OCI-LY7 (cell line): Measurements from ENCODE around the gene INTS11. TPM values are rescaled to one million over a fixed set of nuclear protein-coding genes. Genes with fewer than 3 reads are reported as not detected.

Experiments used
- BruUV-seq: library from RNA; stranded (reverse); fragments of 400-500 nt; replicated peaks from 2 replicates; lab custom pipeline; 2021; lab: Mats Ljungman, UMichigan
- CTCF ChIA-PET: fragments of 300-600 bp; sonication (Branson Sonifier 250); formaldehyde crosslinking; loops from one replicate; lab custom pipeline; 2022; ENCODE audit warnings: antibody characterized with exemption; ENCODE audit not compliant: unreplicated experiment; lab: Charles Lee
- POLR2A ChIA-PET: fragments of 300-600 bp; sonication (Branson Sonifier 250); formaldehyde crosslinking; loops from one replicate; lab custom pipeline; 2022; ENCODE audit warnings: antibody characterized with exemption; lab: Charles Lee
- DNase-seq: peaks from one replicate; pipeline ENCODE4 v3.0.0-alpha.2; 2015; ENCODE audit warnings: low spot score
- H2AFZ ChIP-seq: fragments of 200-600 bp; sonication (generic), shearing (Covaris generic); 2 replicates; pipeline ENCODE4 v1.6.1; 2014; ENCODE audit warnings: mild to moderate bottlenecking, antibody characterized with exemption, low read length, moderate library complexity
- H3K27ac ChIP-seq: fragments of 200-600 bp; sonication (generic); 2 replicates; pipeline ENCODE4 v1.5.1; 2014; ENCODE audit warnings: mixed run types, low read depth, mild to moderate bottlenecking, moderate library complexity, low read length, inconsistent platforms; ENCODE audit not compliant: poor library complexity, severe bottlenecking
- H3K36me3 ChIP-seq: fragments of 200-600 bp; sonication (generic); 2 replicates; pipeline ENCODE4 v1.6.1; 2014; ENCODE audit warnings: mild to moderate bottlenecking, antibody characterized with exemption, low read length, moderate library complexity, mixed read lengths; ENCODE audit not compliant: insufficient read depth
- H3K4me1 ChIP-seq: fragments of 200-600 bp; sonication (generic); 2 replicates; pipeline ENCODE4 v1.5.1; 2014; ENCODE audit warnings: mild to moderate bottlenecking, low read length; ENCODE audit not compliant: insufficient read depth, poor library complexity, severe bottlenecking
- H3K4me2 ChIP-seq: fragments of 200-600 bp; sonication (generic); 2 replicates; pipeline ENCODE4 v1.6.1; 2014; ENCODE audit warnings: mild to moderate bottlenecking, low read length
- H3K4me3 ChIP-seq: fragments of 200-600 bp; sonication (generic); 2 replicates; pipeline ENCODE4 v1.5.1; 2014; ENCODE audit warnings: mild to moderate bottlenecking, low read depth, low read length; ENCODE audit not compliant: poor library complexity, severe bottlenecking
- H3K79me2 ChIP-seq: fragments of 200-600 bp; sonication (generic); 2 replicates; pipeline ENCODE4 v1.6.1; 2016; ENCODE audit warnings: low read depth, mild to moderate bottlenecking, low read length, moderate library complexity, mixed read lengths; ENCODE audit not compliant: insufficient read depth
- H3K9me2 ChIP-seq: fragments of 200-600 bp; sonication (generic); 2 replicates; pipeline ENCODE4 v1.6.1; 2016; ENCODE audit warnings: mild to moderate bottlenecking, low read length, mixed read lengths; ENCODE audit not compliant: insufficient read depth
- H3K9me3 ChIP-seq: fragments of 200-600 bp; sonication (generic); 2 replicates; pipeline ENCODE4 v1.6.1; 2014; ENCODE audit warnings: mild to moderate bottlenecking, mixed run types, low read length, mixed read lengths
- H4K20me1 ChIP-seq: fragments of 200-600 bp; sonication (generic); 2 replicates; pipeline ENCODE4 v1.6.1; 2014; ENCODE audit warnings: mild to moderate bottlenecking, antibody characterized with exemption, low read length, moderate library complexity, mixed read lengths; ENCODE audit not compliant: insufficient read depth
- CTCF ChIP-seq: fragments of 200-600 bp; sonication (generic); conservative IDR thresholded peaks from 2 replicates; pipeline ENCODE4 v1.5.1; 2014; ENCODE audit warnings: mild to moderate bottlenecking, antibody characterized with exemption, low read length, moderate library complexity, mixed read lengths
- EZH2phosphoT487 ChIP-seq: fragments of 200-600 bp; sonication (generic); IDR thresholded peaks from 2 replicates; pipeline ENCODE4 v1.6.1; 2018; ENCODE audit warnings: low read depth, borderline replicate concordance, mild to moderate bottlenecking, mixed run types, antibody characterized with exemption, low read length, moderate library complexity, mixed read lengths
- intact Hi-C: fragments of 100-400 bp; cut with micrococcal nuclease; formaldehyde crosslinking; loops from one replicate; pipeline ENCODE4 v1.10.0; 2022; ENCODE audit not compliant: unreplicated experiment
- total RNA-seq, 2 experiments: library from RNA; depleted of rRNA in 1 of 2; stranded (reverse); fragments of >200 nt in 1 of 2; shearing (Covaris generic) in 1 of 2; gene quantifications; 2 replicates each; pipeline ENCODE4 v1.2.3, GENCODE V29; 2014 to 2022

INTS11 gene
- total RNA-seq, 2 experiments from 2014 or later = 142 to 146 TPM

DNA sequence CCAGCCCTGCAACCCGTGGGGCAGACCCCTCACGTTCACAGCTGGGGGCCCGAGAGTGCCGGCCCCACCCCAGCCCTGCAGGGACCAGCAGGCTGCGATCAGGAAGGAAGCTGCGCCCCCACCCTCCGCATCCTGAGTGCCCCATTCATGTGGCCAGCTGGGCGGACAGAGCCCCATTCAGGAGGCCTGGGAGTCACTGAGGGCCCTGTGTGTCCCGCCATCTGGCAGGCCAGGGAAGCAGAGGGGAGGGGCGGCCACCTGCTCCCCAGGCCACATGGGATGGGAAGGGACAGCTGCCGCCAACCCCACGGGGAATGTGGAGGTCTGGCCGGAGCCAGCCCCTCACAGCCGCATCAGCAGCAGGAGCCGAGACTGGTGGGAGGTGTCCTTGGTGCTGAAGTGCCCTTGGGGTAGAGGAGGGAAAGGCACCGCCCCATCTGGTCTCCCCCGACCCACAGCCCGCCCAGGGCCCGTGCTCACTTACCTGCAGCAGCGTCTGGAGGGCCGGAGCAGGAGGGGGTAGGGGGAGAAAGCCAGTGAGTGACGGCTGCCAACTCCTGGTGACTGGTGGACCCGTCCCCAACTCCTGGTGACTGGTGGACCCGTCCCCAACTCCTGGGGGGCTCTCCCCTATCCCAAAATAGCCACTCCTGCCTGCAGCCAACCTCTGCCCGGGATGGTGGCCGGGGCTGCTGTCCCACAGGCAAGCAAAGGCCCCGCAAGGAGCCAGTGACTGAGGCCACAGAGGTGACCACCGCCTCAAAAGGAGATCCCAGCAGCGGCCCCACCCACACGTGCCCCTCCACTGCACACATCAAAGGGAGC lies 25.4 kb downstream of the INTS11 start:
- intact Hi-C loops = no loop called here
- H3K4me1 ChIP-seq = no peaks in the 10 kb centered on the region
- H3K36me3 ChIP-seq = no peaks in the 10 kb centered on the region
- H3K4me3 ChIP-seq = no peak overlapping the region
- H3K9me2 ChIP-seq = no peaks in the 10 kb centered on the region
- H3K4me2 ChIP-seq = no peak overlapping the region
- H4K20me1 ChIP-seq = no peaks in the 10 kb centered on the region
- H2AFZ ChIP-seq = no peak overlapping the region
- TF ChIP-seq CTCF (no peak), EZH2phosphoT487 (no peak)
- ChIA-PET CTCF (no interaction called here), POLR2A (no interaction called here)
- BruUV-seq = no TSS peak
- H3K79me2 ChIP-seq = no peaks in the 10 kb centered on the region
- DNase-seq = no peak
- H3K27ac ChIP-seq = no peak overlapping the region
- no peaks in the 10 kb centered on the region for H3K9me3 ChIP-seq

DNA sequence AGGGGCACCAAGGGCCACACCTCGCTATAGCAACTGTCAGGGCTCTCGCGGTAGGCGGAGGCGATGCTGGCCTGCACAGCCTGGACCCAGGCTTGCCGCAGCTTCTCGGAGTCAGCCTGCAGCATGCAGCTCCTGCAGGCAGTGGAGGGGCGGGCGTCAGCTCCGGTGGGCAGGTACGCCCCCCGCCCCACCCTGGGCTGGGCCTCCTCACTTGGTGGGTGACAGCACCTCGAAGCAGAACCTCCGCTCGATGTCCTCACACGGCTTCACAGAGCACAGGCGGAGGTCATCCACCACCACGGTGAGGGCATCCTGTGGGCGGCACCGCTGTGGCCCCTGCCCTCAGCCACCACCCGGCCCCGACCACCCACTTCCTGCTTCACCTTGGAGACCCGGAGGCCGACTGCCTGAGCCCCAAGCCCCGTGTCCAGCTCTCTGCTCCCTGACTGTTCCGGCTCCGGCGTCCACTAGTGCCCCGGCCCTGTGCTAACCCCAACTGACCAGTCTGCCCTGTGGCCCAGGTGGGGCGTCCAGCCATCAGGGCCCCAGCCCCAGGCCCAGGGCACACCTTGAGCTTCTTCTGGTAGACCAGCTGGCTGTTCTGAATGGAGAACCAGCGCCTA lies 26.5 kb downstream of the INTS11 start:
- BruUV-seq = no TSS peak
- H3K4me2 ChIP-seq = no peak overlapping the region
- TF ChIP-seq CTCF = no peak
- no peak for TF ChIP-seq EZH2phosphoT487
- no peak for DNase-seq
- POLR2A ChIA-PET = no interaction called here
- H3K79me2 ChIP-seq = no peaks in the 10 kb centered on the region
- intact Hi-C loops = no loop called here
- H3K4me1 ChIP-seq = no peaks in the 10 kb centered on the region
- CTCF ChIA-PET = no interaction called here
- no peak overlapping the region for H3K27ac ChIP-seq
- no peak overlapping the region for H2AFZ ChIP-seq
- no peaks in the 10 kb centered on the region for H3K9me3 ChIP-seq
- H3K4me3 ChIP-seq = no peak overlapping the region
- H3K36me3 ChIP-seq = no peaks in the 10 kb centered on the region
- no peaks in the 10 kb centered on the region for H4K20me1 ChIP-seq
- no peaks in the 10 kb centered on the region for H3K9me2 ChIP-seq
